Measurements from ENCODE around the gene PLPPR4.

The PLPPR4 gene

DNA sequence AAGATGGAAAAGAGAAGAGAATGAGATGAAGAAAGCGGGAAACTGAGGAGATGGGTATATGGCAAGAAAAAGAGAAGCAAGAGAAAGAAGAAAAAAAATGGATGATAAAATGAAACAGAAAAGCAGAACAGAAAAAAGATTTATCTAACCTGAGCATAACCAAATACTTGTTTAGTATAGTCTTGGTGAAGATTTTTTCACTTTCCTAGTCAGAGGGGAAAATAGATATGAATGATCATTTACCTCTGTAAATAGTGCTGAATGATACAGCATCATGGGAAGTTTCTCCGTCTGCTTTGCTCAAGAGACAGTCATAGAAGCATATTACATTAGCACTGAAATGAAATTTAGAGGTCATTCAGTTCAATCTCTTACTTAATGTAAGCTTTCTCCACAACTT is 36.1 kb upstream of the PLPPR4 start:
- no peak for DNase-seq (ENCODE audit: low read depth)
- H3K4me3 ChIP-seq (ENCODE audit: low read length): no peak overlapping the region
- TF ChIP-seq, protein P1, sequence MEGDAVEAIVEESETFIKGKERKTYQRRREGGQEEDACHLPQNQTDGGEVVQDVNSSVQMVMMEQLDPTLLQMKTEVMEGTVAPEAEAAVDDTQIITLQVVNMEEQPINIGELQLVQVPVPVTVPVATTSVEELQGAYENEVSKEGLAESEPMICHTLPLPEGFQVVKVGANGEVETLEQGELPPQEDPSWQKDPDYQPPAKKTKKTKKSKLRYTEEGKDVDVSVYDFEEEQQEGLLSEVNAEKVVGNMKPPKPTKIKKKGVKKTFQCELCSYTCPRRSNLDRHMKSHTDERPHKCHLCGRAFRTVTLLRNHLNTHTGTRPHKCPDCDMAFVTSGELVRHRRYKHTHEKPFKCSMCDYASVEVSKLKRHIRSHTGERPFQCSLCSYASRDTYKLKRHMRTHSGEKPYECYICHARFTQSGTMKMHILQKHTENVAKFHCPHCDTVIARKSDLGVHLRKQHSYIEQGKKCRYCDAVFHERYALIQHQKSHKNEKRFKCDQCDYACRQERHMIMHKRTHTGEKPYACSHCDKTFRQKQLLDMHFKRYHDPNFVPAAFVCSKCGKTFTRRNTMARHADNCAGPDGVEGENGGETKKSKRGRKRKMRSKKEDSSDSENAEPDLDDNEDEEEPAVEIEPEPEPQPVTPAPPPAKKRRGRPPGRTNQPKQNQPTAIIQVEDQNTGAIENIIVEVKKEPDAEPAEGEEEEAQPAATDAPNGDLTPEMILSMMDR (IDR thresholded peaks at IDR 0.05; ENCODE audit: insufficient read depth, low read depth, low read length, missing control alignments): no peak

DNA sequence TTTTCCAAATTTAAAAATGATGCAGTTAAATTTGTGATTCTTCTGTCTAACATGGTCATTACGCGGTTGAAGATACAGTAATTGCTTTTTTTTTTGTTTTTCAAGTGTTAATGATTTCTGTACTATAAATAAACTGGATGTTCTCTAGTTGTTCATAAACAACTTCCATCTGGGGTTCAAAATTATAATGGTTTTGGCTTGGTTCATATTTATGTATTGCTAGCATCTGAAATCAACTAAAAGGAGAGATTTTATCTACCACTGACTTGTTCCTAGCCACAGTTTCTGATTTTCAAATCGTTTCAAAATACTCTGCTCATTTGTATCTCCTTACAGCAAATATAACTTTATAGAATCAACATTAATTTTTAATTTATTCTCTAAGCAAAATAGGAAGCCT is 35.2 kb upstream of the PLPPR4 start:
- H3K4me3 ChIP-seq (ENCODE audit: low read length): no peak overlapping the region
- DNase-seq (ENCODE audit: low read depth): no peak
- TF ChIP-seq, protein P1 (IDR thresholded peaks at IDR 0.05; ENCODE audit: insufficient read depth, low read depth, low read length, missing control alignments): no peak

DNA sequence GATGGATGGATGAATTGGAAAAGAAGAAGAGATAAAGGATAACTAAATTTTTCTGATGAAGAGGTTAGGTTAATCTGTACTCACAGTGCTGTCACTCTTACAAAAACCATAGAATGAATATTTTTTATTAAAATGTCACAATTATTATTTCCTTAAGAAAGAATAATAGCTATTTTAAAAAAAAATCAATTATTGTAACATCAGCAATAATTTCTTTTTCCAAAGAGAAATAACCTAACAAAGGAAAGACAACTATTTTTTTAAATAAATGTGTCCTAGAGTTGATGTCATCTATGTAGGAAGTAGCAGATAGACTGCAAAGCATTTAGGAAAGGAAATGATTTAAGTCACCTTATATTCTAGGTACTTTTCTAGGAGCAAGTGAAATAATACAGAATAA is 33.6 kb upstream of the PLPPR4 start:
- no peak overlapping the region for H3K4me3 ChIP-seq (ENCODE audit: low read length)
- TF ChIP-seq, protein P1 (IDR thresholded peaks at IDR 0.05; ENCODE audit: insufficient read depth, low read depth, low read length, missing control alignments): no peak
- no peak for DNase-seq (ENCODE audit: low read depth)

GRCh38 chr1:99232172-99232571 is 32.1 kb upstream of the PLPPR4 start:
- TF ChIP-seq, protein P1 (IDR thresholded peaks at IDR 0.05; ENCODE audit: insufficient read depth, low read depth, low read length, missing control alignments): no peak
- no peak for DNase-seq (ENCODE audit: low read depth)
- H3K4me3 ChIP-seq (ENCODE audit: low read length): no peak overlapping the region

- TF ChIP-seq, protein P1 (IDR thresholded peaks at IDR 0.05; ENCODE audit: insufficient read depth, low read depth, low read length, missing control alignments): no peak
- DNase-seq (ENCODE audit: low read depth): no peak
- H3K4me3 ChIP-seq (ENCODE audit: low read length): no peak overlapping the region
These were observed 30.8 kb upstream of the PLPPR4 start for GRCh38 chr1:99233446-99233845.

GRCh38 chr1:99236756-99237155 is 27.5 kb upstream of the PLPPR4 start:
- TF ChIP-seq, protein P1 (IDR thresholded peaks at IDR 0.05; ENCODE audit: insufficient read depth, low read depth, low read length, missing control alignments): no peak
- DNase-seq (ENCODE audit: low read depth): no peak
- no peak overlapping the region for H3K4me3 ChIP-seq (ENCODE audit: low read length)

DNA sequence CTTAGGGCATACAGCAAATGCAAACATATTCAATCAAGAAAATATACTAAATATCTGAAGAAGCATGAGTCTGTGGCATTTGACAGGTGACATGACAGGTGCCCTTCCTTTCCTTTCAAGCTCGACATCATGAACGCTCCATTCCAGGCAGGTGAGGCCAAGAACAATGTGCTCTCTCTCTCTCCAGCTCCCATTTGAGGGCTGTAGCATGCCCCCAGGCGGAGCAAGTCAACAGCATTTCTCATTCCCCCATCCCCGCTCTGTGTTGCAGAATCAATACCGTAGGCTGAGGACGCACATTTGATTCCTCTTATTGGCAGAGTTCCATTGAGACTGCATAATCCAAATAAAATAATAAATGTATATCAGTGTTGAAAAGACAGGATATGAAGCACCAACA is 24.6 kb upstream of the PLPPR4 start:
- DNase-seq (ENCODE audit: low read depth): peak; percentile 4
- no peak overlapping the region for H3K4me3 ChIP-seq (ENCODE audit: low read length)
- TF ChIP-seq, protein P1 (IDR thresholded peaks at IDR 0.05; ENCODE audit: insufficient read depth, low read depth, low read length, missing control alignments): no peak

All from epithelial cell of esophagus (primary cell).